Neural cell (in vitro differentiated cells): Measurements from ENCODE around the gene CD40. TPM values are rescaled to one million over a fixed set of nuclear protein-coding genes. Genes with fewer than 3 reads are reported as not detected.

Experiments used
- H2AFZ ChIP-seq: fragments of 200-600, 300-800 bp; sonication (generic), shearing (Covaris generic); 2 replicates; pipeline ENCODE4 v1.6.0; 2014; ENCODE audit warnings: low read depth, mild to moderate bottlenecking, antibody characterized with exemption, low read length, moderate library complexity
- H3F3A ChIP-seq: fragments of 200-600 bp; shearing (Covaris generic); 2 replicates; pipeline ENCODE4 v1.6.1; 2016; ENCODE audit warnings: mild to moderate bottlenecking, moderate library complexity, mixed read lengths, antibody characterized with exemption, low read length; ENCODE audit not compliant: insufficient read depth, poor library complexity, severe bottlenecking
- H3K27ac ChIP-seq: fragments of 200-600, 300-800 bp; sonication (generic), shearing (Covaris generic); 2 replicates; pipeline ENCODE4 v1.5.1; 2014; ENCODE audit warnings: mild to moderate bottlenecking, low read length, moderate library complexity
- H3K27me3 ChIP-seq: fragments of 300-800, 200-600 bp; sonication (generic), shearing (Covaris generic); 2 replicates; pipeline ENCODE4 v1.6.0; 2014; ENCODE audit warnings: mild to moderate bottlenecking, low read depth, low read length, moderate library complexity; ENCODE audit not compliant: insufficient read depth
- H3K36me3 ChIP-seq: fragments of 300-800, 200-600 bp; sonication (generic), shearing (Covaris generic); 2 replicates; pipeline ENCODE4 v1.5.1; 2014; ENCODE audit warnings: mild to moderate bottlenecking, antibody characterized with exemption, low read length, moderate library complexity; ENCODE audit not compliant: insufficient read depth
- H3K4me2 ChIP-seq: fragments of 300-800, 200-600 bp; sonication (generic), shearing (Covaris generic); 2 replicates; pipeline ENCODE4 v1.6.0; 2014; ENCODE audit warnings: mild to moderate bottlenecking, low read length
- H3K4me3 ChIP-seq: fragments of 300-800, 200-600 bp; sonication (generic), shearing (Covaris generic); 2 replicates; pipeline ENCODE4 v1.5.1; 2014; ENCODE audit warnings: mild to moderate bottlenecking, low read length, moderate library complexity
- H3K79me2 ChIP-seq: fragments of 200-600 bp; shearing (Covaris generic); replicated peaks from 2 replicates; pipeline ENCODE4 v1.6.0; 2014; ENCODE audit warnings: mild to moderate bottlenecking, low read length, moderate library complexity; ENCODE audit not compliant: insufficient read depth
- H3K9ac ChIP-seq: fragments of 300-800, 200-600 bp; sonication (generic), shearing (Covaris generic); 2 replicates; pipeline ENCODE4 v1.6.1; 2016; ENCODE audit warnings: mild to moderate bottlenecking, low read length, mixed read lengths
- H3K9me2 ChIP-seq: fragments of 200-600 bp; shearing (Covaris generic); 2 replicates; pipeline ENCODE4 v1.6.1; 2016; ENCODE audit warnings: mild to moderate bottlenecking, low read length, mixed read lengths; ENCODE audit not compliant: insufficient read depth
- H3K9me3 ChIP-seq: fragments of 200-600, 300-800 bp; sonication (generic), shearing (Covaris generic); 2 replicates; pipeline ENCODE4 v1.6.1; 2016; ENCODE audit warnings: mild to moderate bottlenecking, mixed run types, low read length, moderate library complexity, mixed read lengths
- H4K20me1 ChIP-seq: fragments of 200-600 bp; shearing (Covaris generic); 2 replicates; pipeline ENCODE4 v1.6.1; 2016; ENCODE audit warnings: mild to moderate bottlenecking, mixed run types; ENCODE audit not compliant: insufficient read depth
- EP300 ChIP-seq: fragments of 450-650 bp; conservative IDR thresholded peaks from 2 replicates; pipeline ENCODE4 v1.6.1; 2014; ENCODE audit warnings: antibody characterized with exemption, mild to moderate bottlenecking, moderate library complexity; ENCODE audit not compliant: poor library complexity, severe bottlenecking
- EZH2 ChIP-seq: fragments of 200-600, 300-800 bp; shearing (Covaris generic), sonication (generic); IDR thresholded peaks from 2 replicates; pipeline ENCODE4 v1.6.1; 2014; ENCODE audit warnings: antibody characterized with exemption, low read length, borderline replicate concordance, mild to moderate bottlenecking; ENCODE audit not compliant: insufficient read depth, poor library complexity, severe bottlenecking
- MXI1 ChIP-seq: fragments of 450-650 bp; conservative IDR thresholded peaks from 2 replicates; pipeline ENCODE4 v1.6.1; 2014; ENCODE audit warnings: antibody characterized with exemption, mild to moderate bottlenecking; ENCODE audit not compliant: poor library complexity, severe bottlenecking
- POLR2AphosphoS5 ChIP-seq: IDR thresholded peaks from 2 replicates; pipeline ENCODE4 v1.6.1; 2012
- RAD21 ChIP-seq: fragments of 450-650 bp; conservative IDR thresholded peaks from 2 replicates; pipeline ENCODE4 v1.6.1; 2014; ENCODE audit warnings: antibody characterized with exemption, mild to moderate bottlenecking, moderate library complexity
- SMC3 ChIP-seq: fragments of 450-650 bp; conservative IDR thresholded peaks from 2 replicates; pipeline ENCODE4 v1.6.1; 2014; ENCODE audit warnings: antibody characterized with exemption, mild to moderate bottlenecking, moderate library complexity; ENCODE audit not compliant: poor library complexity
- TAF1 ChIP-seq: IDR thresholded peaks from 2 replicates; pipeline ENCODE4 v1.6.1; 2012; ENCODE audit warnings: low read depth
- polyA plus RNA-seq: library from polyadenylated mRNA; depleted of rRNA; stranded (reverse); fragments of >200 nt; gene quantifications from 2 replicates; pipeline ENCODE4 v1.2.3, GENCODE V29; 2014
- TF ChIP-seq, protein P1 (sequence below): IDR thresholded peaks from 2 replicates; pipeline ENCODE4 v1.6.1; 2012; ENCODE audit warnings: borderline replicate concordance
- TF ChIP-seq, protein P2 (sequence below): fragments of 450-650 bp; IDR thresholded peaks from 2 replicates; pipeline ENCODE4 v1.5.1; 2014; ENCODE audit warnings: antibody characterized with exemption, mild to moderate bottlenecking, moderate library complexity; ENCODE audit not compliant: poor library complexity, severe bottlenecking

CD40 gene
- polyA plus RNA-seq, 1 donor from 2014 or later, result not detected

DNA sequence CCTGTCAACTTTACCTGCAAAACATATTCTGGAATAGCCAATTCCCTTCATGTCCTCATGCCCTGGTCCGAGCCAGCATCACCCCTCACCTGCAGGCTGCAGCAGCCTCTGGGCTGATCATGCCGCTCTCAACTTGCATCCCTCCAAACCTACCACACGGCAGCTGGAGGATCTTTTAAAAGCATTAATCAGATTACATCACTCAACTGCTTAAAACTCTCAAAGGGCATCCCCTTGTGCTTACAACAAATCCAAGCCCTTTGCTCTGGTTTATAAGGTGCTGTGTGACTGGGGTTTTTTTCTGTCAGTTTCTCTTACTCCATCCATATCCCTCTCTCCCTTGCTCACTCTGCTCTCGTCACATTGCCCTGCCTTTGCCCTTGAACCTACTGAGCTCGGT is 24.0 kb downstream of the CD40 start:
- peaks cover 8% of the 10 kb centered on the region for H3K27me3 ChIP-seq
- no peak overlapping the region for H3K4me3 ChIP-seq
- no peak overlapping the region for H3K9ac ChIP-seq
- no peaks in the 10 kb centered on the region for H3F3A ChIP-seq
- H3K27ac ChIP-seq, result no peak overlapping the region
- H3K9me2 ChIP-seq, result no peaks in the 10 kb centered on the region
- H3K36me3 ChIP-seq, result no peaks in the 10 kb centered on the region
- no peak overlapping the region for H3K4me2 ChIP-seq
- no peaks in the 10 kb centered on the region for H3K79me2 ChIP-seq
- no peak overlapping the region for H2AFZ ChIP-seq
- H3K9me3 ChIP-seq, result no peaks in the 10 kb centered on the region
- TF ChIP-seq EP300 (no peak), MXI1 (no peak), POLR2AphosphoS5 (no peak), SMC3 (no peak), EZH2 (no peak), RAD21 (no peak), TAF1 (no peak)
- TF ChIP-seq, protein P1, sequence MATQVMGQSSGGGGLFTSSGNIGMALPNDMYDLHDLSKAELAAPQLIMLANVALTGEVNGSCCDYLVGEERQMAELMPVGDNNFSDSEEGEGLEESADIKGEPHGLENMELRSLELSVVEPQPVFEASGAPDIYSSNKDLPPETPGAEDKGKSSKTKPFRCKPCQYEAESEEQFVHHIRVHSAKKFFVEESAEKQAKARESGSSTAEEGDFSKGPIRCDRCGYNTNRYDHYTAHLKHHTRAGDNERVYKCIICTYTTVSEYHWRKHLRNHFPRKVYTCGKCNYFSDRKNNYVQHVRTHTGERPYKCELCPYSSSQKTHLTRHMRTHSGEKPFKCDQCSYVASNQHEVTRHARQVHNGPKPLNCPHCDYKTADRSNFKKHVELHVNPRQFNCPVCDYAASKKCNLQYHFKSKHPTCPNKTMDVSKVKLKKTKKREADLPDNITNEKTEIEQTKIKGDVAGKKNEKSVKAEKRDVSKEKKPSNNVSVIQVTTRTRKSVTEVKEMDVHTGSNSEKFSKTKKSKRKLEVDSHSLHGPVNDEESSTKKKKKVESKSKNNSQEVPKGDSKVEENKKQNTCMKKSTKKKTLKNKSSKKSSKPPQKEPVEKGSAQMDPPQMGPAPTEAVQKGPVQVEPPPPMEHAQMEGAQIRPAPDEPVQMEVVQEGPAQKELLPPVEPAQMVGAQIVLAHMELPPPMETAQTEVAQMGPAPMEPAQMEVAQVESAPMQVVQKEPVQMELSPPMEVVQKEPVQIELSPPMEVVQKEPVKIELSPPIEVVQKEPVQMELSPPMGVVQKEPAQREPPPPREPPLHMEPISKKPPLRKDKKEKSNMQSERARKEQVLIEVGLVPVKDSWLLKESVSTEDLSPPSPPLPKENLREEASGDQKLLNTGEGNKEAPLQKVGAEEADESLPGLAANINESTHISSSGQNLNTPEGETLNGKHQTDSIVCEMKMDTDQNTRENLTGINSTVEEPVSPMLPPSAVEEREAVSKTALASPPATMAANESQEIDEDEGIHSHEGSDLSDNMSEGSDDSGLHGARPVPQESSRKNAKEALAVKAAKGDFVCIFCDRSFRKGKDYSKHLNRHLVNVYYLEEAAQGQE, result no peak
- TF ChIP-seq, protein P2, sequence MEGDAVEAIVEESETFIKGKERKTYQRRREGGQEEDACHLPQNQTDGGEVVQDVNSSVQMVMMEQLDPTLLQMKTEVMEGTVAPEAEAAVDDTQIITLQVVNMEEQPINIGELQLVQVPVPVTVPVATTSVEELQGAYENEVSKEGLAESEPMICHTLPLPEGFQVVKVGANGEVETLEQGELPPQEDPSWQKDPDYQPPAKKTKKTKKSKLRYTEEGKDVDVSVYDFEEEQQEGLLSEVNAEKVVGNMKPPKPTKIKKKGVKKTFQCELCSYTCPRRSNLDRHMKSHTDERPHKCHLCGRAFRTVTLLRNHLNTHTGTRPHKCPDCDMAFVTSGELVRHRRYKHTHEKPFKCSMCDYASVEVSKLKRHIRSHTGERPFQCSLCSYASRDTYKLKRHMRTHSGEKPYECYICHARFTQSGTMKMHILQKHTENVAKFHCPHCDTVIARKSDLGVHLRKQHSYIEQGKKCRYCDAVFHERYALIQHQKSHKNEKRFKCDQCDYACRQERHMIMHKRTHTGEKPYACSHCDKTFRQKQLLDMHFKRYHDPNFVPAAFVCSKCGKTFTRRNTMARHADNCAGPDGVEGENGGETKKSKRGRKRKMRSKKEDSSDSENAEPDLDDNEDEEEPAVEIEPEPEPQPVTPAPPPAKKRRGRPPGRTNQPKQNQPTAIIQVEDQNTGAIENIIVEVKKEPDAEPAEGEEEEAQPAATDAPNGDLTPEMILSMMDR, result no peak
- no peaks in the 10 kb centered on the region for H4K20me1 ChIP-seq

DNA sequence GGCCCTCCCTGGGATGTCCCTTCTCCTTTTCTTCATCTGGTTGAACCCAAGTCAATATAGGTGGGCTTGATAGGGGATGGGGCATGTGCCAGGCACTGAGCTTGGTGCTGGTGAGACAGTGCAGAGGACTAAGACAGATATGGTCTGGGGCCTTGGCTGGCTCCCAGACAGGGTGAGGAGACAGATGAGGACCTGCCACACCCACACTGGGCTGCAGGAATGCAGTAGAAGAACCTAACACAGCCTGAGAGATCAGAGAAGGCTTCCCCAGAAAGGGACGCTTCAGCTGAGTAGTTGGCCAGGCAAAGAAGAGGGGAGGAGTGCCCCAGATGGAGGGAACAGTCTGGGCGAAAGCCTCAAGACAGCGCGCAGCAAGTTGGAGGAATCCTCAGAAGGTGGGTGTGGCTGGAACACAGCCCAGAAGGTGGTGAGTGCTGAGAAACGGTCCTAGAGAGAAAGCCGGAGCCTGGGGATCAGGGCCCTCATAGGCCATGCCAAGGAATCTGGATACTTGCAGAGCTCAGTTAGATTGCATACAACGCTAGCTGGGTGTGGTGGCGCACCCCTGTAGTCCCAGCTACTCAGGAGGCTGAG is 26.4 kb downstream of the CD40 start:
- Histone ChIP-seq H3K9ac (no peak overlapping the region), H3K4me2 (no peak overlapping the region), H4K20me1 (no peaks in the 10 kb centered on the region), H3K79me2 (no peaks in the 10 kb centered on the region), H3F3A (no peaks in the 10 kb centered on the region), H3K27me3 (peaks cover 8% of the 10 kb centered on the region), H3K27ac (no peak overlapping the region), H3K36me3 (no peaks in the 10 kb centered on the region), H3K9me2 (no peaks in the 10 kb centered on the region), H3K9me3 (no peaks in the 10 kb centered on the region), H2AFZ (no peak overlapping the region), H3K4me3 (no peak overlapping the region)
- no peak for TF ChIP-seq MXI1
- TF ChIP-seq EZH2, result no peak
- no peak for TF ChIP-seq POLR2AphosphoS5
- no peak for TF ChIP-seq EP300
- TF ChIP-seq, protein P2, result no peak
- no peak for TF ChIP-seq SMC3
- TF ChIP-seq TAF1, result no peak
- TF ChIP-seq, protein P1, result no peak
- no peak for TF ChIP-seq RAD21
